MM.1S (cell line): ENCODE results near the gene CLEC17A.
"Not testable (repeated sequence)": the region's sequence is repeated elsewhere in the genome, so short reads cannot be mapped to it uniquely, and the experiment has no call there.

ENCODE experiments used
- DNase-seq: peaks from one replicate; pipeline ENCODE4 v3.0.0-alpha.2; 2015
- H2AFZ ChIP-seq: fragments of 300-600 bp; sonication (generic); 2 replicates; pipeline ENCODE4 v1.6.0; 2016; ENCODE audit warnings: antibody characterized with exemption, low read length
- H3F3A ChIP-seq: fragments of 300-600 bp; sonication (generic); 2 replicates; pipeline ENCODE4 v1.6.1; 2016; ENCODE audit warnings: mild to moderate bottlenecking, antibody characterized with exemption, low read length, moderate library complexity, mixed read lengths; ENCODE audit not compliant: insufficient read depth
- H3K27ac ChIP-seq: fragments of 300-600 bp; sonication (generic); 2 replicates; pipeline ENCODE4 v1.5.1; 2016; ENCODE audit warnings: mild to moderate bottlenecking, low read length
- H3K27me3 ChIP-seq: fragments of 300-600 bp; sonication (generic); replicated peaks from 2 replicates; pipeline ENCODE4 v1.6.0; 2016; ENCODE audit warnings: low read length; ENCODE audit not compliant: insufficient read depth
- H3K36me3 ChIP-seq: fragments of 300-600 bp; sonication (generic); replicated peaks from 2 replicates; pipeline ENCODE4 v1.6.1; 2016; ENCODE audit warnings: mild to moderate bottlenecking, low read length, mixed read lengths; ENCODE audit not compliant: insufficient read depth
- H3K4me1 ChIP-seq: fragments of 300-600 bp; sonication (generic); 2 replicates; pipeline ENCODE4 v1.6.1; 2016; ENCODE audit warnings: low read length, mixed read lengths
- H3K4me2 ChIP-seq: fragments of 300-600 bp; sonication (generic); 2 replicates; pipeline ENCODE4 v1.6.0; 2016; ENCODE audit warnings: low read depth, low read length
- H3K4me3 ChIP-seq: fragments of 300-600 bp; sonication (generic); 2 replicates; pipeline ENCODE4 v1.5.1; 2016; ENCODE audit warnings: low read length, mixed read lengths
- H3K79me2 ChIP-seq: fragments of 300-600 bp; sonication (generic); 2 replicates; pipeline ENCODE4 v1.6.1; 2016; ENCODE audit warnings: mixed run types, low read length, mixed read lengths
- H3K9ac ChIP-seq: fragments of 300-600 bp; sonication (generic); 2 replicates; pipeline ENCODE4 v1.6.1; 2016; ENCODE audit warnings: low read length, mixed read lengths
- H3K9me2 ChIP-seq: fragments of 300-600 bp; sonication (generic); replicated peaks from 2 replicates; pipeline ENCODE4 v1.6.1; 2016; ENCODE audit warnings: mild to moderate bottlenecking, low read length, mixed read lengths; ENCODE audit not compliant: insufficient read depth
- H3K9me3 ChIP-seq: fragments of 300-600 bp; sonication (generic); replicated peaks from 2 replicates; pipeline ENCODE4 v1.6.1; 2016; ENCODE audit warnings: mild to moderate bottlenecking, low read length, mixed read lengths; ENCODE audit not compliant: insufficient read depth
- H4K20me1 ChIP-seq: fragments of 300-600 bp; sonication (generic); 2 replicates; pipeline ENCODE4 v1.6.1; 2016; ENCODE audit warnings: mild to moderate bottlenecking, low read length, moderate library complexity, mixed read lengths; ENCODE audit not compliant: insufficient read depth
- CTCF ChIP-seq: fragments of 300-600 bp; sonication (generic); IDR thresholded peaks from 2 replicates; pipeline ENCODE4 v1.5.1; 2016; ENCODE audit warnings: antibody characterized with exemption, low read length, mixed read lengths
- EZH2 ChIP-seq: fragments of 300-600 bp; sonication (generic); optimal IDR thresholded peaks from 2 replicates; pipeline ENCODE3; 2017; ENCODE audit warnings: low read depth, mild to moderate bottlenecking, antibody characterized with exemption, low read length, mixed read lengths
- EZH2phosphoT487 ChIP-seq: fragments of 300-600 bp; sonication (generic); IDR thresholded peaks from 2 replicates; pipeline ENCODE4 v1.6.1; 2018; ENCODE audit warnings: antibody characterized with exemption, low read length

Gene CLEC17A

GRCh38 chr19:14614099-14614412 is 31.2 kb downstream of the CLEC17A start:
- Histone ChIP-seq H3K79me2 (no peaks in the 10 kb centered on the region), H3K36me3 (no peaks in the 10 kb centered on the region), H3K9ac (no peak overlapping the region), H3K4me3 (no peak overlapping the region), H2AFZ (no peak overlapping the region), H4K20me1 (no peaks in the 10 kb centered on the region), H3F3A (no peaks in the 10 kb centered on the region), H3K4me2 (no peak overlapping the region), H3K27me3 (peaks cover 26% of the 10 kb centered on the region), H3K27ac (no peak overlapping the region), H3K4me1 (no peaks in the 10 kb centered on the region), H3K9me3 (no peaks in the 10 kb centered on the region), H3K9me2 (no peaks in the 10 kb centered on the region)
- no peak for TF ChIP-seq EZH2phosphoT487
- no peak for TF ChIP-seq CTCF
- TF ChIP-seq EZH2, result no peak
- no peak for DNase-seq

- Histone ChIP-seq H3K27ac (no peak overlapping the region), H3K36me3 (no peaks in the 10 kb centered on the region), H3F3A (no peaks in the 10 kb centered on the region), H3K9me3 (no peaks in the 10 kb centered on the region), H3K4me1 (no peaks in the 10 kb centered on the region), H3K4me3 (no peak overlapping the region), H3K27me3 (peaks cover 19% of the 10 kb centered on the region), H3K9ac (no peak overlapping the region), H4K20me1 (no peaks in the 10 kb centered on the region), H3K9me2 (no peaks in the 10 kb centered on the region), H3K79me2 (no peaks in the 10 kb centered on the region), H3K4me2 (no peak overlapping the region), H2AFZ (no peak overlapping the region)
- TF ChIP-seq EZH2phosphoT487, result no peak
- TF ChIP-seq CTCF, result no peak
- no peak for TF ChIP-seq EZH2
- DNase-seq, result no peak
Measured at GRCh38 chr19:14615623-14616022, 32.7 kb downstream of the CLEC17A start.

GRCh38 chr19:14616407-14616806 is 33.5 kb downstream of the CLEC17A start:
- H3K4me1 ChIP-seq, result no peaks in the 10 kb centered on the region
- H3K4me2 ChIP-seq, result no peak overlapping the region
- H3K4me3 ChIP-seq, result no peak overlapping the region
- H3K9ac ChIP-seq, result no peak overlapping the region
- H2AFZ ChIP-seq, result no peak overlapping the region
- no peaks in the 10 kb centered on the region for H3K79me2 ChIP-seq
- no peaks in the 10 kb centered on the region for H3F3A ChIP-seq
- H4K20me1 ChIP-seq, result no peaks in the 10 kb centered on the region
- TF ChIP-seq CTCF, result no peak
- no peak for TF ChIP-seq EZH2phosphoT487
- no peak for TF ChIP-seq EZH2
- H3K36me3 ChIP-seq, result no peaks in the 10 kb centered on the region
- DNase-seq, result no peak
- H3K9me3 ChIP-seq, result no peaks in the 10 kb centered on the region
- no peaks in the 10 kb centered on the region for H3K9me2 ChIP-seq
- H3K27me3 ChIP-seq, result peaks cover 17% of the 10 kb centered on the region
- H3K27ac ChIP-seq, result no peak overlapping the region

- Histone ChIP-seq H3K4me2 (no peak overlapping the region), H2AFZ (no peak overlapping the region), H3F3A (no peaks in the 10 kb centered on the region), H3K79me2 (no peaks in the 10 kb centered on the region), H3K27me3 (peaks cover 24% of the 10 kb centered on the region), H3K9me2 (no peaks in the 10 kb centered on the region), H3K4me3 (no peak overlapping the region), H3K36me3 (no peaks in the 10 kb centered on the region), H3K9me3 (no peaks in the 10 kb centered on the region), H4K20me1 (no peaks in the 10 kb centered on the region), H3K9ac (no peak overlapping the region), H3K27ac (no peak overlapping the region), H3K4me1 (no peaks in the 10 kb centered on the region)
- TF ChIP-seq CTCF, result no peak
- TF ChIP-seq EZH2phosphoT487, result no peak
- no peak for TF ChIP-seq EZH2
- DNase-seq, result no peak
Measured at GRCh38 chr19:14619404-14619803, 36.5 kb downstream of the CLEC17A start.

- H3K27ac ChIP-seq, H3K4me3 ChIP-seq, H3F3A ChIP-seq, H3K79me2 ChIP-seq, H3K36me3 ChIP-seq, H2AFZ ChIP-seq, H4K20me1 ChIP-seq, H3K4me1 ChIP-seq, H3K9me3 ChIP-seq, H3K4me2 ChIP-seq, DNase-seq, H3K9ac ChIP-seq, H3K9me2 ChIP-seq: not testable (repeated sequence)
- H3K27me3 ChIP-seq, result peaks cover 41% of the 10 kb centered on the region
Measured at GRCh38 chr19:14624491-14624890, 41.6 kb downstream of the CLEC17A start.
